Measurements from ENCODE around the gene STK38. TPM values are rescaled to one million over a fixed set of nuclear protein-coding genes. Genes with fewer than 3 reads are reported as not detected.

Gene STK38
- total and polyA plus RNA-seq, 8 donors, result 4.7 to 18.4 (median 8.6) TPM

DNA sequence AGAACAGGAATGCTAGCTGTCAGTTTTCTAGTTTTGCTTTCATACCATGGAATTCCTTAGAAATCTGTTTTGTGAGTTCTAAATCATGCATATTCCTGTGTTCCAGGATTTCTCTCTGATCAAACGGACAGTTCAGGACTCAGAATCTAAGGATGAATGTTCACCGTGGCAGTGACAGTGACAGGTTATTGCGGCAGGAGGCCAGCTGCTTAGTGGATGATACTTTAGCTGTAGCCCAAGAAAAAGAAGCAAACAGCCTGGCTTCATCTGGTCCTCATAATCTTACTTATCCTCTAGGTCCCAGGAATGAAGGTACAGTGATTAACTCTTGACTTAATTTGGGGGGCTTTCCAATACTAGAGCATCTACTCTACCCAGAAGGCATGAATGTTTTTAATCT is 77.3 kb downstream of the STK38 start:
- no peaks in the 10 kb centered on the region for H3K9me3 ChIP-seq
- FAIRE-seq (no peak), ATAC-seq (no peak), DNase-seq (no peak)
- intact Hi-C loops (cut with DNase I), result no loop called here
- TF ChIP-seq, protein P1, sequence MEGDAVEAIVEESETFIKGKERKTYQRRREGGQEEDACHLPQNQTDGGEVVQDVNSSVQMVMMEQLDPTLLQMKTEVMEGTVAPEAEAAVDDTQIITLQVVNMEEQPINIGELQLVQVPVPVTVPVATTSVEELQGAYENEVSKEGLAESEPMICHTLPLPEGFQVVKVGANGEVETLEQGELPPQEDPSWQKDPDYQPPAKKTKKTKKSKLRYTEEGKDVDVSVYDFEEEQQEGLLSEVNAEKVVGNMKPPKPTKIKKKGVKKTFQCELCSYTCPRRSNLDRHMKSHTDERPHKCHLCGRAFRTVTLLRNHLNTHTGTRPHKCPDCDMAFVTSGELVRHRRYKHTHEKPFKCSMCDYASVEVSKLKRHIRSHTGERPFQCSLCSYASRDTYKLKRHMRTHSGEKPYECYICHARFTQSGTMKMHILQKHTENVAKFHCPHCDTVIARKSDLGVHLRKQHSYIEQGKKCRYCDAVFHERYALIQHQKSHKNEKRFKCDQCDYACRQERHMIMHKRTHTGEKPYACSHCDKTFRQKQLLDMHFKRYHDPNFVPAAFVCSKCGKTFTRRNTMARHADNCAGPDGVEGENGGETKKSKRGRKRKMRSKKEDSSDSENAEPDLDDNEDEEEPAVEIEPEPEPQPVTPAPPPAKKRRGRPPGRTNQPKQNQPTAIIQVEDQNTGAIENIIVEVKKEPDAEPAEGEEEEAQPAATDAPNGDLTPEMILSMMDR (IDR thresholded peaks at IDR 0.05), result no peak
- no peak overlapping the region for H3K27ac ChIP-seq
- H3K27me3 ChIP-seq, result no peaks in the 10 kb centered on the region
- no peaks in the 10 kb centered on the region for H3K4me1 ChIP-seq
- no peak overlapping the region for H3K4me3 ChIP-seq
- 86 to 92% methylated on average over 3 of the region's 3 CpGs for WGBS, 2 donors
- H3K36me3 ChIP-seq, result peaks cover 0 to 9% (median 0%) of the 10 kb centered on the region in 3 donors

DNA sequence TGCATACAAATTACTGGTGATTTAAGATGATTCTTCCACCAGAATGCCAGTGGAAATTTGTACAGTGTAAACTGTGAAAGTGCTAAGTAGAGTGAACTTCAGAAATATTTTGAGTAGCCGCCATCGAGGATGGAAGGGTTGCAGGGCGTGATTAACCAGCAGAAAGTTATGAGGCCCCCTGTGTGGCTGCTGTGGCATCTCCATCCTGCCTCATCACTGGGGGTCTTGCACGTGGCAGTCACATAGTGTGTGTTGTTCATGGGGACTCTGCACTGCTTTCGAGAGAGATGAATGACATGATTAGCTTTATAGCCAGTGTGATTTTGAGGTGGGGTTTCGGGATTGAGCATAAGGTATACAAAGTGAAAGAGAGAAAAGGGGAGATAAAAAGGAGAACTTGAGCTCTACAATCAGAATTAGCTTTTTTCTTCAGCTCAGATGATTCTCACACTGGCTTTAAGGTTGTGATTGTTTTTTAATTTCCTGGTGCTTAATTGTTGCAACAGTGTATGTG is 78.1 kb downstream of the STK38 start:
- H3K27me3 ChIP-seq, result no peaks in the 10 kb centered on the region

DNA sequence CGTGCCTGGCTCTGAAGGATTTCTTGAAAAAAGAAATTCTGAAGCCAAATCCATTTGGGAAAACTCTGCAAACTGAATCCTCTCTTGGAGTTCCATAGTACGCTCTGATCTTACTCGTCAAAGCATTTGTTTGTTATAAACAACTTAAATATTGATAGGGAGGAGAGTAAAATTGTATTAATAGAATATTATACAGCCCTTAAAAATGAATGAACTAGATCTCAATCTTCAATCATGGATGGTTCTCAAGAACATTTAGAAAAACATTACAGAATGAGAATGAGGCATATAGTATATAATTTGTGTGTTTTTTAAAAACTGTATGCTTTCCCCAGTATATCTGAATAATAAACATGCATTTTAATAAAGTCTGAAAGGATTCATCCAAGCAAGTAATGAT is 79.7 kb downstream of the STK38 start:
- Histone ChIP-seq H3K4me1 (no peaks in the 10 kb centered on the region), H3K27ac (no peak overlapping the region), H3K4me3 (no peak overlapping the region), H3K36me3 (peaks cover 0 to 9% (median 0%) of the 10 kb centered on the region in 3 donors), H3K27me3 (no peaks in the 10 kb centered on the region), H3K9me3 (no peaks in the 10 kb centered on the region)
- TF ChIP-seq, protein P1 (IDR thresholded peaks at IDR 0.05), result no peak
- no peak for DNase-seq
- no peak for FAIRE-seq
- no peak for ATAC-seq
- intact Hi-C loops (cut with DNase I), result no loop called here
- WGBS, 2 donors, result 96 to 98% methylated on average over 3 of the region's 3 CpGs

More for the DNA sequence above, 78.1 kb downstream of the STK38 start:
- 88 to 90% methylated on average over 6 of the region's 6 CpGs for WGBS, 2 donors
- TF ChIP-seq, protein P1 (IDR thresholded peaks at IDR 0.05), result no peak
- intact Hi-C loops (cut with DNase I), result no loop called here
- Histone ChIP-seq H3K4me3 (no peak overlapping the region), H3K27ac (no peak overlapping the region), H3K36me3 (peaks cover 0 to 9% (median 0%) of the 10 kb centered on the region in 3 donors), H3K4me1 (no peaks in the 10 kb centered on the region), H3K9me3 (no peaks in the 10 kb centered on the region)
- ATAC-seq, result no peak
- FAIRE-seq, result no peak
- no peak for DNase-seq

DNA sequence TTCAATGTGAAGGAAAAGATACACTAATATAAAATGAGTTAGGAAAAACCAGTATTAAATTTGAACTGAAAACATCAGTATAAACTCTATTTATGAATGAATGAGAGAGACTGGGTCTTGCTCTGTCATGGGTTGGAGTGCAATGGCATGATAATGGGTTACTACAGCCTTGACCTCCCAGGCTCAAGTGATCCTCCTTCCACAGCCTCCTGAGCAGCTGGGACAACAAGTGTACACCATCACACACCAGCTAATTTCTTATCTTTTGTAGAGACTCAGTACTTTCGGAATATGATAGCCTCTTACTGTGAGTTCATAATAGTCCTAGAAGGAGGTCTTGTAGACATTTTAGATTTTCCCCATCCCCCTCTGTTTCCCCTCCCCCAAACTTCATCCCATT is 83.0 kb downstream of the STK38 start:
- TF ChIP-seq, protein P1 (IDR thresholded peaks at IDR 0.05), result no peak
- FAIRE-seq, result no peak
- intact Hi-C loops (cut with DNase I), result no loop called here
- no peaks in the 10 kb centered on the region for H3K36me3 ChIP-seq
- 83 to 85% methylated on average over 1 of the region's 1 CpG for WGBS, 2 donors
- H3K27ac ChIP-seq, result no peak overlapping the region
- DNase-seq, result no peak
- no peak overlapping the region for H3K4me3 ChIP-seq
- no peaks in the 10 kb centered on the region for H3K9me3 ChIP-seq
- no peak for ATAC-seq
- no peaks in the 10 kb centered on the region for H3K27me3 ChIP-seq
- H3K4me1 ChIP-seq, result peaks cover 0 to 5% (median 3%) of the 10 kb centered on the region in 3 donors

DNA sequence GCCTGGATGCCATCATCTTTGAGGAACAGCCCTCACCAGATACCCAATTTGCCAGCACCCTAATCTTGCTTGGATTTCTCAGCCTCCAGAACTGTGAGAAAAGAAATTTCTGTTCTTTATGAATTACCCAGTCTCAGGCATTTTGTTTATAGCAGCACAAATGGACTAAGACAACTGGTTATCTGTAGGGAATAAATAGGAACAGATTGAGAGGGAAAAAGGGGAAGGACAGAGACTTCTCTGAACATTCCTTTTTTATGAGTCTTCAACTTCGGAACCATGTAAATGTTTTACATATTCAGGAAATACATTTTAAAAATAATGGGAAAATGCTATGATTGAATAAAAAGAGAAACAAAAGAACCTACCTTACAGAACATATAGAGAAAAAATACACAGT is 83.6 kb downstream of the STK38 start:
- peaks cover 0 to 5% (median 4%) of the 10 kb centered on the region in 3 donors for H3K4me1 ChIP-seq
- H3K27ac ChIP-seq, result no peak overlapping the region
- H3K4me3 ChIP-seq, result no peak overlapping the region
- intact Hi-C loops (cut with DNase I), result no loop called here
- TF ChIP-seq, protein P1 (IDR thresholded peaks at IDR 0.05), result no peak
- FAIRE-seq (no peak), ATAC-seq (no peak), DNase-seq (no peak)
- no peaks in the 10 kb centered on the region for H3K36me3 ChIP-seq
- H3K9me3 ChIP-seq, result no peaks in the 10 kb centered on the region
- 66 to 82% methylated on average over 1 of the region's 1 CpG for WGBS, 2 donors
- H3K27me3 ChIP-seq, result no peaks in the 10 kb centered on the region
